GM19025 (cell line): ENCODE results near the gene ACKR1.
A peak's percentile ranks its signal among the peaks of the same experiment; 100 is the strongest.

Experiments
- ATAC-seq: cut with Tn5 transposase; IDR thresholded peaks from one replicate; pipeline ENCODE4 v1.9.1; 2021; ENCODE audit warnings: mild to moderate bottlenecking, low read depth, moderate library complexity; ENCODE audit not compliant: unreplicated experiment

ACKR1 gene, protein sequence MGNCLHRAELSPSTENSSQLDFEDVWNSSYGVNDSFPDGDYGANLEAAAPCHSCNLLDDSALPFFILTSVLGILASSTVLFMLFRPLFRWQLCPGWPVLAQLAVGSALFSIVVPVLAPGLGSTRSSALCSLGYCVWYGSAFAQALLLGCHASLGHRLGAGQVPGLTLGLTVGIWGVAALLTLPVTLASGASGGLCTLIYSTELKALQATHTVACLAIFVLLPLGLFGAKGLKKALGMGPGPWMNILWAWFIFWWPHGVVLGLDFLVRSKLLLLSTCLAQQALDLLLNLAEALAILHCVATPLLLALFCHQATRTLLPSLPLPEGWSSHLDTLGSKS

DNA sequence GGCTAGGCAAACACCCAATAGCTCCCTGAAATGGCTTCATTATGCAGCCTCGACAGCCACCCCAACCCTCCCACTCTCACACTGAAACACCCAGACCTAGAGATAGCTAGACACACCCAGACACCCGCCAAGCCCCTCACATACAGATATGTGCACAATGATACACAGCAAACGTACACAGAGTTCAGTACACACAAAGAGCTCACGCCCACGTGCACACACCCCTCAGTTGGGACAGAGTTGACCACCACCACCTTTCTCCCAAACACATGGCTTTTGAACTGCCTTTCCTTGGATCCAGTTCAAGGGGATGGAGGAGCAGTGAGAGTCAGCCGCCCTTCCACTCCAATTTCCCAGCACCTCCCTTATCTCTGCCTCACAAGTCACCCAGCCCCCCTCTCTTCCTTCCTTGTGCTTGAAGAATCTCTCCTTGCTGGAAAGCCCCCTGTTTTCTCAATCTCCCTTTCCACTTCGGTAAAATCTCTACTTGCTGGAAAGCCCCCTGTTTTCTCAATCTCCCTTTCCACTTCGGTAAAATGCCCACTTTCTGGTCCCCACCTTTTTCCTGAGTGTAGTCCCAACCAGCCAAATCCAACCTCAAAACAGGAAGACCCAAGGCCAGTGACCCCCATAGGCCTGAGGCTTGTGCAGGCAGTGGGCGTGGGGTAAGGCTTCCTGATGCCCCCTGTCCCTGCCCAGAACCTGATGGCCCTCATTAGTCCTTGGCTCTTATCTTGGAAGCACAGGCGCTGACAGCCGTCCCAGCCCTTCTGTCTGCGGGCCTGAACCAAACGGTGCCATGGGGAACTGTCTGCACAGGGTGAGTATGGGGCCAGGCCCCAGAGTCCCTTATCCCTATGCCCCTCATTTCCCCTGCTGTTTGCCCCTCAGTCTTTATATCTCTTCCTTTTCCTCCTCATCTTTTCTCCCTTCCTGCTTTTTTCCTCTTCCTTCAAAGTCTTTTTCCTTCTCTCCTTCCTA is at the start of gene ACKR1:
TSS of gene ACKR1 (plus strand) at position 715 of the 981 bp plus-strand sequence. CDS start at position 800, 85 bp downstream.
- no peak for ATAC-seq

DNA sequence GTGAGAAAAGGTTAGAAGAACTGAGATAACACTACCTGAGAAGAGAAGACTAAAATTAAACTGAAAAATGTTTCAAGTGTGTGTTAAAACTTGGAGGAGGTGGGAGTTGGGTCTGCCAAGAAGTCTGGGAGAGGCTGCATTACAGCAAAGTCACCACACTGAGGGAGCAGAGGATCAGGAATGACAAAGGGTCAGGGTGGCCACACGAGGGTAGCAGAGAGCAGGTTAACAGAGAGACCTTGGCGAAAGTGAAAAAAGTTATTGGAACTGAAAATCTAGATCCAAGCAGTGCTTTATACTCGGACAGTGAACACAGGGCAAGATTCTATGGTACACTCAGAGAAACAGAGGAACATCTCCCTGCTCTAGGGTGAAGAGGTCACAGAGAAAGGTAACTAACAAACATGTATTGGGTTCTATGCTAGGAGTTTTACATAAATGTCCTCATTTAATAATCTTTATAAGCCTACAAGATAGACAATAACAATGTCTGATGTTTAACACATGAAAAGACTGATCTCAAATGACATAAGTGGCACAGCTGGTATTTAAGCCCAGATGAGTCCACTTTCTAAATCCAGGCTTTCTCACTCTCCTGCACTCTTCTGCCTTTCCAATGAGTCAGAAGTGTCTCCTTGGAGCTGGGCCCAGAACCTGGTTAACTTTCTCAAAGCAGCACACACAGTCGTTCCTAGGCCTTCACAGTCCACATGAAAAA is 43.5 kb upstream of the ACKR1 start:
- ATAC-seq = peak; percentile 96

DNA sequence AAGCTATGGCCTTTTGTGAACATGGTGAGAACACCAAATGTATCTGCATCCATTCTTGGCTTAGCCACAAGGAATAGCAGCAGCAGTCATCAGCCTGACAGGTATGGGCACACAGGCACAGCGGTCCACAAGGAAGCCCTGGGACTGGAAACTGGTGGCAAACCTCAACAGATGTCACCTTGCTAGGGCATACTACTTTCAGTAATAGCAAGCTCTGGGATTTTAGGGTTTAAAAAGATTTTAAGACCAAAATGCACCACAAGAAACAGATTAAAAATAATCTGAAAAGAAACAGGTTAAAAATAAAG is 43.0 kb upstream of the ACKR1 start:
- no peak for ATAC-seq

DNA sequence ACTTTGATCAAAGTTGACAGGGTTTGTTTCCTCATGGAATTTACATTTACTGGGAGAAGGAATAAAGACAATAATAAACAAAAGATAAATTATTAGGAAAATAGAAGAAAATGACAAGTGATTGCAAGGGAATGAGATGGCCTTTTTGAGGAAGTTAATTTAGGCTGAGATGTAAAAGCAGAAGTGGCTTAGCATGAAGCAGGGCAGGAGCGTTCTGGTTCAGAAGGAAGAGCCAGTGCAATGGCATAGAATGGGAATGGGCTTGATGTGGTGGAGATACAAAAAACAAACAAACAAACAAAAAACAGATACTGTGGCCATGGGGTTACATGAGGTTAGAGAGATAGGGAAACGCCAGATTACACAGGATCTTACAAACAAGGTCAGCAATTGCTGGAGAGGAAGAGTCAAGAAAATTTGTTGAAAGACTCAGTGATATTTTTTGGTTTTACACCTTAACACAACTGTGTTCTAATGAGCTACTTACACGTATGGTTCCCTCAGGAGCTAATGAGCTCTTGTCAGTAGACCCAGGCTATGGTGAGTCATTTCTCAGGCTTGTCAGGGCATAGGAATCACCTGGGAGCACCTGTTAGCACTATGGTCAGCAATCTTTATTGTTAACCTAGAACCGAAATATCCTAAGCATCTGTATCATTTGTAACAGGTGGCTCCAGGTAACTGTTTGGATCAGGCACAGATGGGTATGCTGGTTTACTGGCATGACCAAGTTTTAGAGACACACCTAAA is 42.0 kb upstream of the ACKR1 start:
- ATAC-seq = no peak

DNA sequence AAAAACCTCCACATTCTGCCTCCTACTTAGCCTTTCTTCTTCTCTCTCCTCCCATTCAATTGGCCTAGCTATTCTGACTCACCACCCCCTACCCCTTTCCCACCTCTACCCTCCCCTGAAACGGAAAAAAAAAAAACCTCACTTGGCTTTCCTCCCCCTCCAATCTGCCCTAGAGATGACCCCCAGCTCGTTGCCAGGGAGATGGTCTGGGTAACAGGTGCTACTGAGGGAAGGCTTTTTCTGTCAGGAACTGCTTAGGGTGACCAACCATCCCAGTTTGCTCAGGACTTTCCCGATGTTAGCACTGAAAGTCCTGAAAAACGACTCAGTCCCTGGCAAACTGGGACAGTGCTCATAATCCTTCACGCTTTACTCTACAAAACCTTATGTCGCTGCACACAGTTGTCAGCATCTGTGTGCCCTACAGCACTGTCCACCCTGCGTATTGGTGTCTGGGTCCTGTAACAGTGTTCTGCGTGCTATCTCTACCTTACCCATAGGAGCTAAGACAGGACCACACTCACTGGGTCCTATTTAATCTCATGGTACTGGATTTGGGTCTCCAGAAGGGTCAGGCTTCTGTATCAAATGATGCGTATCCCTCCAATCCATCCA is 41.0 kb upstream of the ACKR1 start:
- ATAC-seq = no peak

DNA sequence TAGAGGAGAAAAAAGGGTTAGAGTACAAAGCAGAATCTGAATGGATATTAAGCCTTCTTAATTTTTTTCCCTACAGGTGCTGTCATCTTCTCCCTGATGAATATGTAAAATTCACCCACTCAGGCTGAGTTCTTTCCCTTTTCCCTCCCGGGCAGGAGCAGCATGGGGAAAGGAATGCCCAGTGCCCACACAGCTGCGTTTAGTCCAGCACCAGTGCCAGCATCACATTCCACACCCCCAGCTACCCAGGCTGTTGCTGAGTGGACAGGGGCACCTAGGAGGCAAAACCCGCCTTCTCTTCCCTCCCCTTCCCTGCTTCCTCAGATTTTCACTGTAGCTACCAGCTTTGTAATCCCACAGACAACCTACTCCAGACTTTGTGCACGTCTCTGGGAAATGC is 36.6 kb upstream of the ACKR1 start:
- no peak for ATAC-seq

DNA sequence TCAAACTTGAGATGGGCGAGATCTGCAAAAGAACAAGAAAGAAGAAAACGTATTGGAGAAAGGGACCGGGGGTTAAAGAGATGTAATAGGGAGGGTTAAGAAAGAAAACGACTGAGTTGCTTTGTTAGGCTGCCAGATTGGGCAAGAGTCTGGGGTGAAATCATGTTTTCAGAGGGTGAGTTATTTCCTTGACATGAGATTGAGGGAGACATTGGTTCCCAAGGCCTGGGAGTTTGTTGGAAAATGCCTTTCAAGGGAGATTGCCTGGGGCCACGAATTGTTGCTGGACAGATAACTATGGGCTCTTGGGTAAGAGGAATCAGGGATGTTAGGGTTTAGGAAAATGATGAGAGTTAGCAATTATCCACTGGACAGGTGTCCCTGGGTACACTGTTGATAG is 34.0 kb upstream of the ACKR1 start:
- ATAC-seq = no peak

DNA sequence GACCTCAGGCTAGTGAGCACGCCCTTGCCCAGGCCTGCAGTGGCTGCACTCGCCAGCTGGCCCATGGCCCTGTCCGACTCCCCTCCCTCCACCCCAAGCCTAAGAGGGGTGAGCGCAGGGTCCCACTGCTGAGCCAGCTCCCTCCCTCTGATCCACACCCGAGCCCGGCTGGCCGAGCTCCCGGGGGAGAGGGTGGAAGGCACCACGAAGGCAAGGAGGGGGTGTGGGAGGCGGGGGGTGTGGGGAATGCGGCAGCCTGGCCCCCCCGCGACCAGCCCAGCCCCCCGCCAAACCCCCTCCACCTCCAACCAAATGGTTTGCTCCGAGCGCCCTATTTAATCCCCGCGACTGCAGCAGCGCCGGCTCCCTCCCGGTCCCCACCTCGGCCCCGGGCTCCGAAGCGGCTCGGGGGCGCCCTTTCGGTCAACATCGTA is 33.4 kb upstream of the ACKR1 start, which contains the start of gene CADM3:
TSS of gene CADM3 (plus strand) at position 362 of the 434 bp plus-strand sequence. CDS start 151 bp downstream, outside the sequence.
- ATAC-seq = no peak

DNA sequence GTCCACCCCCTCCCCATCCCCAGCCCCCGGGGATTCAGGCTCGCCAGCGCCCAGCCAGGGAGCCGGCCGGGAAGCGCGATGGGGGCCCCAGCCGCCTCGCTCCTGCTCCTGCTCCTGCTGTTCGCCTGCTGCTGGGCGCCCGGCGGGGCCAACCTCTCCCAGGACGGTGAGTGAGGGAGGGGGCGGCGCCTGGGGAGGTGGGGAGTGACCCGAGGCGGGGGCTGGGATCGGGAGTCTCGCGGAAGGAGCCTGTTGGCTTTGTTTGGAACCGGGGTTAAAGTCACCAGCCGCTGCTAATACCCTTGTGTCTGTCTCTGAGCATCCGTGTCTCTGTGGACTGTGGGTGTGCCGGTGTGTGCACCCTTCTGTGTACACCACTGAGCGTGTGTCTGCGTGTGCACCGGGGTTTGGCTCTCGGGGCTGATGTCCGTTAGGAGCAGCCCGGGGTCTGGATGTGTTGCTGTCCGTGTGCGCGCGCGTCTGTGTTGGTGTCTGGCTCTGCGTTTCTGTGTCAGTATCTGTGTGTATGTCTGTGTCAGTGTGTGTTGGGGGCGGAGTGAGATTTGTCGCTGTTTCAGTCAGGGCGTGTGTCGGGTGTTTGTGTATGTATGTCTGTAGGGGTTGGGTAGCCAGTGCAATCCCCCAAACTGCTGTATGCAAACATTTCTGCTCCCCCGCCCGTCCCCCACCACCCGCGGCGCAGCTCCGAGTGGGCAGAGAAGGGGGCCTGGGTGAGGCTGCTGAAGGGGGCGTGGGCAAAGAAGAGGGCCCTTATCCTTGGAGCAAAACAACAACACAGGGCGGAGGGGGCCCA is 32.8 kb upstream of the ACKR1 start:
- ATAC-seq = no peak

DNA sequence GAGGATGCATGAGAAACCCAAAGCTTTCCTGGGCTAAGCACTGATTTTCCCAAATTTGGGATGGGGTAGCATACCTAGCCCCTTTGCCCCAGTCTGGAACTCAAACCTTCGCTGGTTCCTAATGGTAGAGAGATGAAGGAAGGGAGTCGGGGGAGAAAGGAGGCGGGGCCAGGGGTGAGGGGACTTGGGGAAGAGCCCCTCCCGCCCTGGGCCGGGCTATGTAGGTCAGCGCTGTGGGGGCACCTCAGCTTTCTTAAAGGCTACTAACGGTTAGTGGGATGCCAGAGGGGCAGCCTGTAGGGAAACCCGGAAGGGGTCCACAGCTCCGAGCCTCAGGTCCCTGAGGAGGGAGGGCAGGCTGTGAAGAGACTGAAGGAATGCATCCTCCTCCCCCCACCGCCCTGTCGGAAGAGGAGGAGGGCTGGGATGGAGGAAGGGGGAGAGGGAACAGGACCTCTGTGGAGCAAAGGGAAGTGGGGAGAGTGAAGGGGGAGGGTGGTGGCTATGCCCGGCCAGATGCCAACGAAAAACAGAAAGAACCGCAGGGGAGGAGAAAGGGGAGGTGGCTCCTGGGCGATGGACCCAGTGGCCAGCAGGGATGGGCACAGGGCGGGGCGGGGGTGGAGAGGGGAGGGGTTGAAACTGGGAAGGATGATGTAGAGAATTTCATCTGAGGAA is 31.9 kb upstream of the ACKR1 start:
- ATAC-seq = no peak

DNA sequence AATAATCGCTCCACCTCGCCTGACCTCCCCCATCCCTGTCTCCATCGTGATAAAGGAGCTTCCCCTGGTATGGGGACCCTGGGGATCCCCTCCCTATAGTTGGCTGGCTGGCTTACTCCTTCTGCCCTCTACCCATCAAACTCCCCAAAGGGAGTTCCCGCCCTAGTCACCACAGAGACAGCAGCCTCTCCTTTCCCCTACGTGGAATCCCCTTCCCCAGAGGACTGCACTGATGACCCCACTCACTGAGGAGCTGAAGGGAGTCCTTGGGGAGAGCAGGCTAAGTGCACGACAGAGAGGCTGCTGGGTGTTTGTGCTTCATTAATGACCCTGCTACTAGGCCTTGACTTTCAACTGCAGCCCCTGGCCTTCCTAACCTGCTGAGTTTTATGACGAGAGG is 31.4 kb upstream of the ACKR1 start:
- no peak for ATAC-seq

DNA sequence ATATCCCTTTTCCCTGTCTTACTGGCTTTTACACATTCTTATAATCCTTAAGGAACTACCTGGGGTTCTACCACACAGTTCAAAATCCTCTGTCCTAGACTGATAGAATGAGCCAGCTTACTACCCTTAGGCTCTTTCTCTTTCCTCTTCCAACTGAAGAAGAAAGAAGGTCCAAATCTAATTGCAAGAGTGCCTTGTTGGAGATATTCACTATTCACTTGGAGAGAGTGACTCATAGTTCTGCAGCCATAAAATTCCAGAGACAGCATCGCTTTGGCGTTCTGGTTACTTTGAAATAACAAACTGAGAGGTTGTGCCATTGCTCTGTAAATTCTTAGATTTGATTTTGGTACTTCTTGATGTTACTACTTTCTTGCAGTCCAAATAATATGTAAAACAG is 29.1 kb upstream of the ACKR1 start:
- no peak for ATAC-seq

DNA sequence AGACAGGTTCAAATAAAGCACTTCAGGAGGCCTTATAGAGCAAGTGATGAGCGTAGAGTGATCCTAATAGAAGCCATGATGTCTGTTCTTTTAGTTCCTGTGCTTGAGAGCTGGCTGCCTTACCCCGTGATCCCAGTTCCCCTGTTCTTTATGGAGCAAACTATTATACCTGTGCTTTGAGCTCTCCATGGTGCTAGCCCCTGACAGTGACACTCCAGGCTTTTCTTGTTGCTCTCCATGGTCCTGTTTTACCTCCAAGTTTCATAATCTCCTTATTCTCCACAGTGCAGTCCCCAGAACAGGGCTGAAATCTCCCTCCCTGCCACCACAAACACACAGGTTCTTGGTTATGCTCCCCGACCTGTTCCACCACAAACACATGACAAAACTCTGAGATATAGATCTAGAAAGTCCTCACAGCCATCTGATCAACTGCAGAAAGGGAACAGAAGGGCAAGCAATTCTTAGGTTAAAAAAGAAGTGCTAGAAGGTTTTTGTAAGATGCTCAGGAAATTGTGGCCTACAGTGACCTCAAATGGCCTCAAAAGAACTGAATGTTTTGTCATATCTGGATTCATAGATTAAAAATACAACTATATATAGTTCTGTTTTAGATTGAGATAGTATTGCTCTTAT is 27.3 kb upstream of the ACKR1 start:
- no peak for ATAC-seq

DNA sequence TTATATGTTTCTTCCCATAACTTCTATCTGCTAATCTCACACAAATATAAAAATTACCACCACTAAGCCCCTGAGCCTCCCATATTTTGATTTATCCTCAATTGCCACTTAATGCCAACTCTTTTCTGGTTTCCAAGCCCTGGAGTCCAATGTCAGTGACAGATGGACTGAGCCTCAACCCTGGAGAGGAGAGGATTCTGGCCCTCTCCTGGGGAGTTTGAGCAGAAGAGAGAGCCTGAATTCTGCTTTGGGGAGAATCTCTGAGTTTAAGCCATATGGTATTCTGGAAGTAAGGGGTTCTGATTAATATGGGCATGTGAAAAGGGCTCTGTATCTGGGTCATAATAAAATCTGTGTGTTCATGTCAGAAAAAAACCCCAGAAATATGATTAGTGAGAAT is 24.8 kb upstream of the ACKR1 start:
- no peak for ATAC-seq

DNA sequence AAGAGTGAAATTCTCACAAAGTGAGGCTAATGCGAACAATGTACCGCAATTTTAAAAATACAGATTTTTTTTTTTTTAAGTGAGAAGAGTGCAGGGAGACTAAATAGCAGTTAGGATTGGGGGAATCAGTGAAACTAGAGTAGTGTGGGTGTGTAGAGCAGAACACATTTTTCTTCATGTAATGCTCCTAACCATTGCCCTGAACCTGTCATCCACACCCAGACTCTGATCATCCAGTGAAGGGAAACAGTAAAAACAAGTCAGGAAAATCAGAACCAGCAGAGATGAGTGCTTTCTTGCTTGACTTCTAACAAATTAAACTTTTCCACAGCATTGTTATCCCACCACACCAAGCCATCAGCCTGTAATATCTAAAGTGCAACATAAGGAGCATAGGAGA is 24.2 kb upstream of the ACKR1 start:
- no peak for ATAC-seq

DNA sequence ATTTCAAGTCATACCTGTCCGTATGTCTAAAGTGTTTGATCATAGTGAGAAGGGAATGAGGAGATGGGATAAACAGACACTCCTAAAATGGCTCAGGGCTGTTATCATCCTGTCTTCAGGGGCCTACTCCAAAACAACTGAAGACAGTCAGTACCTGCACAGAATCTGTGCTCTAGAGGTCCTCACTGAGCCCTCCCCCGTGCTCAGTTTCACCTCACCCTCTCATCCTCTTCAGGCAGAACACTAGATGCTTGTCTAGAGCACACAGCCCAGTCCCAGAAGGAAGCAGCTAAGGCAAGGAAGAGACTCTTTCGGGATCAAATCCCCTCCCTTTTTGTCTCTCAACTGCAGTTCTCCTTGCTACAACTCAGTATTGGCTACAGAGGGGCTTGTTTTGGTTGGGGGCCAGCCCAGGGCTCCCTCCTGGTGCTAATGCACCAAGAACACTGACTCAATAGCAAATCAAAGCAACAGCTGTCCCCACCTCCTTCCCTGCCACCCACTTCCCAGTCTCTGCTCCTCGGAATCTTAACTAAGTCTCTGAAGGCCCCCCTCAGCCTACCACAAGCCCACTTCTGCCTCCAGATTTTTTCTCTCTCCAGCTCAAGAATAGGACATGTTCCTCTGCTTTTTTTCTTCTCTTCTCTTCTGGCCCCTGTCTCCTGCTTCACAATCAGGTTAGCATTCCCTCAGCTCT is 23.2 kb upstream of the ACKR1 start:
- no peak for ATAC-seq

DNA sequence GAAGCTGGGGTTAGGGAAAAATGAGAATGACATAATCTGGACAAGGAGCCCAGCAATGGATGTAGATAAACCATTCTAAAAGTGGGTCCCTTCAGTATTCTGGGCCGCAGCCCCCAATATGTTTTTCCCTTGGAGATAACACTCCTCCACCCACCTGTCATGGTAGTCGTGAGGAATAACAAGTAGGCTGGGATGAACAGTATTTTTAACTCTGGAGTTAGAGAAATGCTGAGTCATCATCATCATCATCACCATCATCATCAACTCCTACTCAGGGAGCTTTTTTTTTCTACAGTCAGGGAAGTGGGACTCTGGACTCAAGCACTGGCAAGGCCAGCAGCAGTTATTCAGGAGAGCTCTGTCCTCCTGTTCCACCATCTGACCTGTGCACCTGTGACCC is 20.5 kb upstream of the ACKR1 start:
- no peak for ATAC-seq
